ENCODE data around the gene ZNF581.

DNA sequence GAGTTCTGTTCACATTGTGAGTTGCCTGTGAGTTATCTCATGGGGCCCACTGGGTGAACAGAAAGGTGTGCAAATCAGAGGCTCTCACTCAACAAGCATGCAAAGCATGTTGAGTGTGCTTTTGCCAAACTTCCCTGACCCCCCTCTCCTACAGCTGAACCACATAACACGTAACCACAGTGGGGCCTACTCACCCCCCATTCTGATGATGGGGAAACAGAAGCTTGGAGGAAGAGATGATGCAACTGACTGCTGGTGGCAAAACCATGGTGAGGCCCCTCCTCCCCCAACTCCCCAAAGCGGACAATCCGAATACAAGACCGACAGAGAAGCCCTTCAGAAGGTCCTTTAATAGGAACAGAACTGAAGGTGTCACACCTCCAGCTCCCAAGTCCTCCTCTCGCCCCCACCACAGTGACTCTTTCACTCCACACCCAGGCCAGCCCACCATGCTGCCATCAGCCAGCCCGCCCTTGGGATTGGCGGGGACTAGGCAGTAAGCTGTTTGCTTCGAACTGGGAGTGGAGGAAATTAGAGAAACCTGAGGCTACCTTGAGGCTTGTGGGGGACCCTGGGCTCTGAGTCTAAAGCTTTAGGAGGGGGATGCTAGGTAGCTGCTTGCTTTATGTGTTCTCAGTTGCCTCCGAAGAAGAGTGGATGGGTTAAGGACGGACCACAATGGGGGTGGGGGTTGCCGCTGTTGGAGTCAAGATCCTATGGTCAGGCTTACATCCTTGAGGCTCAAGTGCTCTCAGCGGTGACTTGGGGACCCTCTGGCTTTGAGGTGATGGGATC is 22.8 kb upstream of the ZNF581 start:
- TF ChIP-seq, protein P1, sequence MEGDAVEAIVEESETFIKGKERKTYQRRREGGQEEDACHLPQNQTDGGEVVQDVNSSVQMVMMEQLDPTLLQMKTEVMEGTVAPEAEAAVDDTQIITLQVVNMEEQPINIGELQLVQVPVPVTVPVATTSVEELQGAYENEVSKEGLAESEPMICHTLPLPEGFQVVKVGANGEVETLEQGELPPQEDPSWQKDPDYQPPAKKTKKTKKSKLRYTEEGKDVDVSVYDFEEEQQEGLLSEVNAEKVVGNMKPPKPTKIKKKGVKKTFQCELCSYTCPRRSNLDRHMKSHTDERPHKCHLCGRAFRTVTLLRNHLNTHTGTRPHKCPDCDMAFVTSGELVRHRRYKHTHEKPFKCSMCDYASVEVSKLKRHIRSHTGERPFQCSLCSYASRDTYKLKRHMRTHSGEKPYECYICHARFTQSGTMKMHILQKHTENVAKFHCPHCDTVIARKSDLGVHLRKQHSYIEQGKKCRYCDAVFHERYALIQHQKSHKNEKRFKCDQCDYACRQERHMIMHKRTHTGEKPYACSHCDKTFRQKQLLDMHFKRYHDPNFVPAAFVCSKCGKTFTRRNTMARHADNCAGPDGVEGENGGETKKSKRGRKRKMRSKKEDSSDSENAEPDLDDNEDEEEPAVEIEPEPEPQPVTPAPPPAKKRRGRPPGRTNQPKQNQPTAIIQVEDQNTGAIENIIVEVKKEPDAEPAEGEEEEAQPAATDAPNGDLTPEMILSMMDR (IDR thresholded peaks at IDR 0.05) = no peak
- no peak for TF ChIP-seq POLR2A (IDR thresholded peaks at IDR 0.05)

All from esophagus squamous epithelium (tissue), 4 donors.